ENCODE data around the gene KIF1B.

The KIF1B gene, protein sequence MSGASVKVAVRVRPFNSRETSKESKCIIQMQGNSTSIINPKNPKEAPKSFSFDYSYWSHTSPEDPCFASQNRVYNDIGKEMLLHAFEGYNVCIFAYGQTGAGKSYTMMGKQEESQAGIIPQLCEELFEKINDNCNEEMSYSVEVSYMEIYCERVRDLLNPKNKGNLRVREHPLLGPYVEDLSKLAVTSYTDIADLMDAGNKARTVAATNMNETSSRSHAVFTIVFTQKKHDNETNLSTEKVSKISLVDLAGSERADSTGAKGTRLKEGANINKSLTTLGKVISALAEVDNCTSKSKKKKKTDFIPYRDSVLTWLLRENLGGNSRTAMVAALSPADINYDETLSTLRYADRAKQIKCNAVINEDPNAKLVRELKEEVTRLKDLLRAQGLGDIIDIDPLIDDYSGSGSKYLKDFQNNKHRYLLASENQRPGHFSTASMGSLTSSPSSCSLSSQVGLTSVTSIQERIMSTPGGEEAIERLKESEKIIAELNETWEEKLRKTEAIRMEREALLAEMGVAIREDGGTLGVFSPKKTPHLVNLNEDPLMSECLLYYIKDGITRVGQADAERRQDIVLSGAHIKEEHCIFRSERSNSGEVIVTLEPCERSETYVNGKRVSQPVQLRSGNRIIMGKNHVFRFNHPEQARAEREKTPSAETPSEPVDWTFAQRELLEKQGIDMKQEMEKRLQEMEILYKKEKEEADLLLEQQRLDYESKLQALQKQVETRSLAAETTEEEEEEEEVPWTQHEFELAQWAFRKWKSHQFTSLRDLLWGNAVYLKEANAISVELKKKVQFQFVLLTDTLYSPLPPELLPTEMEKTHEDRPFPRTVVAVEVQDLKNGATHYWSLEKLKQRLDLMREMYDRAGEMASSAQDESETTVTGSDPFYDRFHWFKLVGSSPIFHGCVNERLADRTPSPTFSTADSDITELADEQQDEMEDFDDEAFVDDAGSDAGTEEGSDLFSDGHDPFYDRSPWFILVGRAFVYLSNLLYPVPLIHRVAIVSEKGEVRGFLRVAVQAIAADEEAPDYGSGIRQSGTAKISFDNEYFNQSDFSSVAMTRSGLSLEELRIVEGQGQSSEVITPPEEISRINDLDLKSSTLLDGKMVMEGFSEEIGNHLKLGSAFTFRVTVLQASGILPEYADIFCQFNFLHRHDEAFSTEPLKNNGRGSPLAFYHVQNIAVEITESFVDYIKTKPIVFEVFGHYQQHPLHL (N-terminal part only)

DNA sequence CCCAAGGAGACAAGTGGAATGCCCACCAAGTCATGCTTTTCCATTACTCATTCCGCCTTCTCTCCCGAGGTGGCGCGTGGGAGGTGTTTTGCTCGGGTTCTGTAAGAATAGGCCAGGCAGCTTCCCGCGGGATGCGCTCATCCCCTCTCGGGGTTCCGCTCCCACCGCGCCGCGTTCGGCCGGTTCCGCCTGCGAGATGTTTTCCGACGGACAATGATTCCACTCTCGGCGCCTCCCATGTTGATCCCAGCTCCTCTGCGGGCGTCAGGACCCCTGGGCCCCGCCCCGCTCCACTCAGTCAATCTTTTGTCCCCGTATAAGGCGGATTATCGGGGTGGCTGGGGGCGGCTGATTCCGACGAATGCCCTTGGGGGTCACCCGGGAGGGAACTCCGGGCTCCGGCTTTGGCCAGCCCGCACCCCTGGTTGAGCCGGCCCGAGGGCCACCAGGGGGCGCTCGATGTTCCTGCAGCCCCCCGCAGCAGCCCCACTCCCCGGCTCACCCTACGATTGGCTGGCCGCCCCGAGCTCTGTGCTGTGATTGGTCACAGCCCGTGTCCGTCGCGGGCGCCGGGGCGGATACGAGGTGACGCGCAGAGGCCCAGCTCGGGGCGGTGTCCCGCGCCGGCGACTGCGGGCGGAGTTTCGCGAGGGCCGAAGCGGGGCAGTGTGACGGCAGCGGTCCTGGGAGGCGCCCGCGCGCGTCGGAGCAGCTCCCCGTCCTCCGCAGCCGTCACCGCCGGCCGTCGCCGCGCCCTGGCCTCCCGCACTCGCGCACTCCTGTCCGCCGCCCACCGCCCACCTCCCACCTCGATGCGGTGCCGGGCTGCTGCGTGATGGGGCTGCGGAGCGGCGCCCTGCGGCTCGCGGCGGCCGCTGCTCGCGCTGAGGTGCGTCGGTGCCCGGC is at the start of gene KIF1B:
Gene KIF1B, plus strand, starts transcription at position 666 of the 906 bp plus-strand sequence. CDS start 21,759 bp downstream, outside the sequence.
- DNase-seq (ENCODE audit: extremely low read depth in 1 of 2, low read depth in 1 of 2): peak; percentile 94 to 95

DNA sequence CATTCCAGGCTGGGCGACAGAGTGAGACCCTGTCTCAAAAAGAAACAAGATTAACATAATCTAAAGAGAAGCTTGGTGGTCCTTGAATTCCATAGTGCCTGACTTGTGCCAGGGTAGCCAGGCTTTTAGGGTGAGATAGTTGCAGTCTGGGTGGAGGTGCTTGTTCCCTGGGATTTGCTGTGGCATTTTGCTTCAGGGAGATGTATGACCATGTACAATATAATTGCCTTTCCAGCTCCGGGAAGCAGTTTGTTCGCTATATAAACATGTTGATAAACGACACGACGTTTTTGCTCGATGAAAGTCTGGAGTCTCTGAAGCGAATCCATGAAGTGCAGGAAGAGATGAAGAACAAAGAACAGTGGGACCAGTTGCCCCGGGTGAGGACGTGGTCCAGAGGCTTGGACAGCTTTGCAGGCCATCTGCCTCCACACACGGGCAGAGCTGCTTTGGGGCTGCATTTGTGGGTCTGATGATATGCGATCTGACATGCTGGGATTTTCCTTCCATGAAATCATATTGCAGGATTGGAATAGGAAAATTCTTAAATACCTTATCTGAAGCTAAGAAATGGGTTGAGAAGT is 49.4 kb upstream of the KIF1B start:
- no peak for DNase-seq (ENCODE audit: extremely low read depth in 1 of 2, low read depth in 1 of 2)

DNA sequence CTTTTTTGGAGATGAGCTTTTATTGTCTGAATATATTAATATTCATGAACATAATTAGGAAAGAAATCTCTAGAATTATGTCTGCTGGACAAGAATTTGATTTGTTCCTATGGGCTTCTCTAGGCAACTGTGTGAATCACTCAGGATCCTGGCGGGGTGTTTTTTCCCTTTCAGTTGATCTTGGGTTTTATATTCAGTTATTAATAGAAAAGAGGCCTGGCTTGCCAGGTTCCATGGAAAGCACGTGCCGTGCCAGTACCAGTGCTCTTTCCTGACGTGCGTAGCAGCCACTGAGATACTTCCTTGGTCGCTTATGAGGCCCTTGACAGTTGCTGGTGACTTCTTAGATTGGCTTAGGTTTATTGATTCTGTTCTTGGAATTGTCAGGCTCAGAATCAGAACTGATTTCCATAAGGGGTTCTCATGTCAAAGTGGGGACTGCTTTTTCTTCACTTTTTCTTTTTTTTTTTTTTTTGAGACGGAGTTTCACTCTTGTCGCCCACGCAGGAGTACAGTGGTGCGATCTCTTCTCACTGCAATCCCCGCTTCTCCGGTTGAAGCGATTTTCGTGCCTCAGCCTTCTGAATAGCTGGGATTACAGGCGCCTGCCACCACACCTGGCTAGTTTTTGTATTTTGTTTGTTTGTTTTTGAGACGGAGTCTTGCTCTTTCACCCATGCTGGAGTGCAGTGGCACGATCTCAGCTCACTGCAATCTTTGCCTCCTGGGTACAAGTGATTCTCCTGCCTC is 48.7 kb upstream of the KIF1B start:
- DNase-seq (ENCODE audit: extremely low read depth in 1 of 2, low read depth in 1 of 2): no peak

DNA sequence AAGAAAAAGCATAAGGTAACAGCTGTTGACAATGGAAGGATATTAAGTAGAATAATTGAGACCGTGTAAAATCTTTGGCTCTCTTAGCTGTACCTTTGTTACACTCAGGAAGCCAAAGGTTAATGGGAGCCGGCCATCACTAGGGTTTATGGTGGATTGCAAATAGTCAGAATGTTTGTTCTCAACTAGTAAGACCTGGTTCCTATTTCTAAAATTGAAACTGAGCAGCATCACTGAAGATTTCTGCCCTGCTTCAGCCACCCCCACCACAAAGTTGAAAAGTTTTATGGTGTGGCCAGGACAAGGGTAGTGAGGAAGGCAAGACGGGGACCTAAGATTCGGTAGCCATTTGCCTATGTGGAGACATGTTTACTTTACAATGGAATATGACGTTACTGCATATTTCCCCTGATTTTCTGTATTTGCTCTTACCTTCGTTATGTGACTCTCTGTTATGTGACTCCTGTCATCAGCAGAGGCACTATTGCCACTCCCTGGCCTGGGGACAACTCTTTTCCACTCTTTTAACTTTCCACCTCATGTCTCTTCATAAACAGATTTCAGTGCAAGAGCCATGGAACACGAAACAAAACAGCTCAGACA is 41.4 kb upstream of the KIF1B start:
- no peak for DNase-seq (ENCODE audit: extremely low read depth in 1 of 2, low read depth in 1 of 2)

DNA sequence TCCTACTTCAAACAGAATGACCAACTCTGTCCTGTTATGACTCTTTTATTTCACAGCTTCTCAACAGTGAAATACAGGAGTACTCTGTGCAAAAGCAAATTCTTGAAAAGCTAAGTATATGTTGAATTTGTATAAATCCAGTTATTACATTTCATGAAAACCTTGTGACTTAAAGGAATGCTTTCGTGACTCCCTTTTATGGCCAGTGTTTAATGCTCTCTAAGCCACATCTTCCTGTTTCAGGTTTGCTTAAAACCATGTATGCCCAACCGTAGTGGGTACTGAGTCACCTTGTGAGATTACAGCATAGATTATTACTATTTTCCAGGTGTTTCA is 40.2 kb upstream of the KIF1B start:
- DNase-seq (ENCODE audit: extremely low read depth in 1 of 2, low read depth in 1 of 2): no peak

DNA sequence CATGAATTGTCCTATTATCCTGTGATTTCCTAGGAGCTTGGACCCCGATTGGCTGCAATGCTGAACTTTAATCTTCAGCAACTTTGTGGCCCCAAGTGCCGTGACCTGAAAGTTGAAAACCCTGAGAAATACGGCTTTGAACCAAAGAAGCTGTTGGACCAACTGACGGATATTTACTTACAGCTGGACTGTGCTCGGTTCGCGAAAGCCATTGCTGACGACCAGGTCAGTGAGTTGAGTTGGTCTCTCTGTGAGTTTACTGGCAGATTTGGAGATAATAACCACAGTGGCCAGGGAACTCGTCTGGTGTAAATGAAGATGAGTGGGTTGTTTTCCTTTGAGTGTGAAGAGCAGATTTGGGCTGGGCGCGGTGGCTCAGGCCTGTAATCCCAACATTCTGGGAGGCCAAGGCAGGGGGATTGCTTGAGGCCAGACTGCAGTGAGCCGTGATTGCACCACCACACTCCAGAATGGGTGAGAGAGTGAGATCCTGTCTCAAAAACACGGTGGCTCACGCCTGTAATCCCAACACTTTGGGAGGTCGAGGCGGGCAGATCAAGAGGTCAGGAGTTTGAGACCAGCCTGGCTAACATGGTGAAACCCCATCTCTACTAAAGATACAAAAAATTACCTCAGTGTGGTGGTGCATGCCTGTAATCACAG is 39.1 kb upstream of the KIF1B start:
- no peak for DNase-seq (ENCODE audit: extremely low read depth in 1 of 2, low read depth in 1 of 2)

DNA sequence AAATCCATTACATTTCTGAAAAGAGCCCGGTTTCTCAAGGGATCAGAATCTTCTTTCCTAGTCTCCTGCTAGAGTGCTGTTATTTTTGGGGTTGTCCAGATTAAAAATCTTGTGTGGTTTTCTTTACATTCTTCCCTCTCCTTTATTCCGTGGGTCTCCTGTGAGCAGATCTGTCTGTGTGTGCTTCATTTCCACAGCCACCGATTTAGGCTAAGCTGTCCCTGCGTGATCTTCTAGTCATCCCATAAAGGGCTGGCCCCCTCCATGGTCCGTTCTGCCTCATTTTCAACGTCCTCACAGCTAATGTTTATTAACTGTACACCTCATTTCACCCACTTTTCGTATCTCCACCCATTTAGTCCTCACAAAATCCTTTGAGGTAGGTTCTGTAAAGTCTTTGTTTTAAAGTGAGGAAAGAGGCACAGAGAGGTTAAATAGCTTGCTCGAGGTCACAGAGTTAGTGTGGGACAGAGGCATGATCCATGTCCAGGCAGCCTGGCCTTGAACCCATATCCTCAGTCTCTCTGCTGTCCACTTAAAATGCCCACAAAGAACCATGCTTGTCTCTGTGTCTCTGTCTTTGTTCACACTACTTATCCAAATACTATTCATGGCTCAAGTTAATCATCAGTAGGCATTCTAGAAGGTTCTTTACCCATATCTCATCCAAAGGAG is 38.2 kb upstream of the KIF1B start:
- no peak for DNase-seq (ENCODE audit: extremely low read depth in 1 of 2, low read depth in 1 of 2)

DNA sequence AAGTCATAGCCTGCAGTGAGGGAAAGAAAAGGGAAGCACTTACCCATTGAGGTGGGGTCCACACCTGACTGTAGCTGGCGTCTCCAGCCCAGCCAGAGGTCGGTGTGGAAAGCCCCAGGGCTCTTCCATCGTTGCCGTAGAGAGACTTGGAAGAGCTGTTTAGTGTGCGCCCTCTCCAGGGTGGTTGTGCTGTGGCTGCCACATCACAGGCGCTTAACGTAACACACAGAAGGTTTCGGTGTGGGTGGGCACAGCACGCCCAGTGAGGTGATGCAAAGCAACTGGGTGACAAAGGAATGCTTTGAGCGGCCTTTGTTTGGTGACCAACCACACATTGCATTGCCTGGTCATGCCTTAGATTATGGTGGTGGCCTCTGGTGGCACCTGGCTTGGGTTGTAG is 36.8 kb upstream of the KIF1B start:
- no peak for DNase-seq (ENCODE audit: extremely low read depth in 1 of 2, low read depth in 1 of 2)

DNA sequence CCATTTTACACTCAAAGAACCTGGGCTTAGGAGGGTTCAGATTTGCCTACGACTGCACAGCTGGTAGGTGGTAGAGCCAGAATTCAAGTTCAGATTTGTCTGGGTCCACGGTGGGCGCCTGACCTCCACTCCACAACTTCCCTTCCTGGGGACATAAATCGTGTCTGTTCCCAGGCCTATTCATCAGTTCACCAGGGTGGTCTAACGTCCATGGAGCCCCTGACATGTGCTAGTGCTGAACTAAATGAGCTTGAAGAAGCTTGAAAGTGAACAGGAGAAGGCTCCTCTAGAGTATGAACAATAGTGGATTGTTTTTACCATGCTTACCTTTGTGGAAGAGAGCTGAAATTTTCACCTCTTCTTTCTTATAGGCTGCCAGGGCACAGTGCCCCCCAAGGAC is 32.5 kb upstream of the KIF1B start:
- DNase-seq (ENCODE audit: extremely low read depth in 1 of 2, low read depth in 1 of 2): no peak

DNA sequence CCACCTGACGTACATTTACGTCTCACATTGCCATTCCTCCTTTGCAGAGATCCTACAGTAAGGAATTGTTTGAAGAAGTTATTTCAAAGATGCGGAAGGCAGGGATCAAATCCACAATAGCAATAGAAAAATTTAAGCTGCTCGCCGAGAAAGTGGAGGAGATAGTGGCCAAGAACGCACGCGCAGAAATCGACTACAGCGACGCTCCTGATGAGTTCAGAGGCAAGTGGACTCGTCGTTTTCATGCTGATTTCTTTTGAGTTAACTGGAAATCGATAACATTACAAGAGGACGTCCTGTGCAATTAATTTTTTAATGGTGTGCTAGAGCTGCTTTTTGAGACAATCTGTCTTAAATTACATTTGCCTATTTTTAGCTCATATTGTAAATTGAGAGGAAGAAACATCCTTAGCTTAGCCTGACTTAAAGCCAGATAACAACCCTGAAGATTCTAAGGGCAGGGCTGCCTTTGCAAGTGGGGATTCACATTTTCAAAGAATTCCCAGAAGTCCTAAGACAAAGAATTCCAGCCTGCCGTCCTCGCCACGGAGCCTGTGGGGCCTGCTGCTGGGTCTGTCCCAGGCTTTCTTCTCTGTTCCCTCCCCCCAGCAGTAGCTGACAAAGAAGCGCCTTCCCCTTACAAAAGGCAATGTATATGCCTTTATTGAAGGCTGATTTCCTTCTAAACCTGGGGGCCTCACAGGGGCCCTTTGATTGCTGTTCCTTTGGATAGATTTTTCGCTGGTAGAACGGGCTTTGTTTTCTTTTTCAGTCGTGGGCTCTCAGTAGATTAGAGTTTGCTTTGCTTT is 31.6 kb upstream of the KIF1B start:
- no peak for DNase-seq (ENCODE audit: extremely low read depth in 1 of 2, low read depth in 1 of 2)

DNA sequence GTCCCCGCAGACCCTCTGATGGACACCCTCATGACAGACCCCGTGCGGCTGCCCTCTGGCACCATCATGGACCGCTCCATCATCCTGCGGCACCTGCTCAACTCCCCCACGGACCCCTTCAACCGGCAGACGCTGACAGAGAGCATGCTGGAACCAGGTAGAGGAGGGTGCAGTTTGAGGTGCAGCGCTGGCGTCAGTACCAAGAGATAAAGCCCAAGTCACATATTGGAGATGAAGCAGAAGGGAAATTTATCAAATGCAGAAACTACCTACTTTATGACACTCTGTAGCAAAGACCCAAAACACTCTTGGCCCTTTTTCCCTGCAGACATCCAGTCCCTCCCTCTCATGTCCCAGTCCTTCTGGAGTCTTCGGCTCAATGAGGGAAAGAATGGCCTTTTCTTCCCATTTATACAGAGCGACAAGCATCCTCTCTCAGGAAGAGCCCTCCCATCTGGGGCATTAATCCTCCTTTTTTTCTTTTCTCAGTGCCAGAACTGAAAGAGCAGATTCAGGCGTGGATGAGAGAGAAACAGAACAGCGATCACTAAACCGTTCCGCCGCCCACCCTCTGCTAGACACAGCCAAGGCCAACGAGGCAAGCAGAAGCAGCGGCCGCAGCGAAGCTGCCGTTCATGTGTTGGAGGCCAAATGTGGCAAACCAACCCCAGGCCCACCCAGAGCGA is 30.8 kb upstream of the KIF1B start:
- DNase-seq (ENCODE audit: extremely low read depth in 1 of 2, low read depth in 1 of 2): no peak

DNA sequence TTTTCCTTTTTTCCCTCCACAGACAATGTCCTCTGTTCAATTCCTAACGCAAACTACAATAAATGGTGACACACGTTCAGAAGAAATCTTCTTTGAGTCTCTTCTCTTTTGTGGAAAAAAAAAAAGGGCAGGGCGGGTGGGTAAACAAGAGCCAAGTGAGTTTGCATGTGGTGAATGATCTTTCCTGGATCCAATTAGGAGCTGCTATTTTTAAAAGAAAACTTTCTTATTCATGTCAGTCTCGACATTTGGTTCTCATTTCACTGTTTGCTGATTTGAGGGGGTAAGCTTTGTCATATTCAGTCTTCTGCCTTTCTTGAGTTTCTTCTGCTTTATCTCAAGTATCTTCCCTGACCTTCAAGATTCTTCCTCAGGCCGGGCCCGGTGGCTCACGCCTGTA is 29.2 kb upstream of the KIF1B start:
- no peak for DNase-seq (ENCODE audit: extremely low read depth in 1 of 2, low read depth in 1 of 2)

DNA sequence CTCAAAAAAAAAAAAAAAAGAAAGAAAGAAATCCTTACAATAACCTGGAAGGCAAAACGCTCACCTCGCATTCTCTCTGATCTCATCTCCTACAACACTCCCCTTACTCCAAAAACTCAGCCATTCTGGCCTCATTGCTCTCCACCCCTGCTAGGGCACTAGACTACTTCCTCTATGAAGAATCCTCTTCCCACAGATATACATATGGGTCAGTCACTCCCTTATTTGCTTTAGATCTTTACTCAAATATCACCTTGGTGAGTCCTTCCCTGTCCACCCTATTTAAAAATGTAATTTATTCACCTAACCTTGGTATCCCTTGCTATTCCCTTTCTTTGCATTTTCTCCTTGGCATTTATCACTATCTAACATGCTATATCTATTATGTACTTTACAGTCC is 24.6 kb upstream of the KIF1B start:
- DNase-seq (ENCODE audit: extremely low read depth in 1 of 2, low read depth in 1 of 2): no peak

DNA sequence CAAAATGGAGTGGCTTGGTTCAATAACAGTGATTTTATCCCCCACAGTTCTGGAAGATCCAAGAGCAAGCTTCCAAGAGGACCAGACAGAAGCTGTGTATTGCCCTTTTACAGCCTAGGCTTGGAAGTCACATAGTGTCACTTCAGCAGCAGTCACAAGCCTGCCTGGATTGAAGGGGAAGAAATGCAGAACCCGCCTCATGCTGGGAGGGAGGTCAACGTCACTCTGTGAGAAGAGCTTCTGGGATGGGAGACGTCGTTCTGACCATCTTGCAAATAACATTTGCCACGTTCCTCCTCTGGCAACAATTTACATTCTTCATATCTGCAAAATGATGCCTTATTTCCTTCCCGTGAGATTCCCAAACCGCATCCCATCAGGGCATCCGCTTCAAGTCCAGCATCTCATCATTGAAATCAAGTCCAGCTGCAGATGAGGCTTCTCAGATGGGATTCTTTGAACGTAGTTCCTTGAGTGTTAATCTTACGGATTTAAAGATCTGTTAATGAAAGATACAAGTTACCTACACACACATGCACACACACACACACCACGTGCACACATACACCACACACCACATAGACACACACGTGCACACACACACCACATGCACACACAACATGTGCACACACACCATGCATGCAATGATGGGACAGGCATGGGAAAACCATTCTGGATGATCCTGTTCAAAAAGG is 23.9 kb upstream of the KIF1B start:
- no peak for DNase-seq (ENCODE audit: extremely low read depth in 1 of 2, low read depth in 1 of 2)

DNA sequence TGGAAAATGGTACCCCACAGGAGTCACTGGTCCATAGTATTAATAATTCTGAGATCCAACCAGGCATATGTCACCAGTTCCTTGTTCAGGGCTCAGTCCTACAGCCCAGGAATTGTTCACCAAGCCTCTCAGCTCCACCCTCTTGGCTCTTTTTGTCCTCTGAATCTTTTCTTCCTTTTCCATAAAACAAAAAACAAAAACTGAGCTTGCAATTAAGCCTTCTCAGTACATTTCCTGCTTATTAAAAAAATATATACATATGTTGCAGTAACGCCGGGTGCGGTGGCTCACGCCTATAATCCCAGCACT is 23.4 kb upstream of the KIF1B start:
- no peak for DNase-seq (ENCODE audit: extremely low read depth in 1 of 2, low read depth in 1 of 2)

DNA sequence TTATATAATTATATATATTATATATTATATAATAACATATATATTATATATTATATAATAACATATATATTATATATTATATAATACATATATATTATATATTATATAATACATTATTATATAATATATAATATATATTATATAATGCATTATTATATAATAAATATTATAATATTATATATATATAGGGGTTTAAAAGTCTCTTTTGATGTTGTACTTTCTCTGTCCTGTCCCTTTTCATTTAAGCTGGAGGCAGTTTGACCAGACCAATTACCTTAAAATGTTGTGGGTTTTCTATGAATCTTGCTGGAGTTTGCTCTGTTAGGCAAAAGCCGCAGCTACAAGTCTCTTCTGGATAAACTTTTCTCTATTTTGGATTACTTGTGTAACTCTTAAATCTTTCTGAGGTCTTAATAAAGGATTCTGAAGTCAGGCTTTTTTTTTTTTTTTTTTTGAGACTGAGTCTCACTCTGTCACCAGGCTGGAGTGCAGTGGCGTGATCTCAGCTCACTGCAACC is 22.2 kb upstream of the KIF1B start:
- no peak for DNase-seq (ENCODE audit: extremely low read depth in 1 of 2, low read depth in 1 of 2)

Measured in stimulated activated CD8-positive, alpha-beta memory T cell treated with anti-CD3 and anti-CD28 coated beads, Interleukin-7, amount 100 ng/mL, for 48 hours (primary cell).